K562 (cell line): ENCODE results near the gene ODF4. TPM values are rescaled to one million over a fixed set of nuclear protein-coding genes. Genes with fewer than 3 reads are reported as not detected.

ENCODE experiments used
- BCL6 ChIP-seq: fragments of 250-450 bp; sonication (Bioruptor Pico); IDR thresholded peaks from 2 replicates; pipeline ENCODE4 v1.4.0; 2020
- BMI1 ChIP-seq: fragments of 150-350 bp; IDR thresholded peaks from 2 replicates; pipeline ENCODE4 v1.6.1; 2014; ENCODE audit warnings: low read length
- CTCF ChIP-seq, 3 experiments: IDR thresholded peaks in 2 of 3; conservative IDR thresholded peaks in 1 of 3; 2 replicates each; pipeline ENCODE4 v1.5.1; 2011 to 2012; ENCODE audit warnings: low read length in 3 of 3, mild to moderate bottlenecking in 3 of 3, control low read depth in 2 of 3, improper control_type of control experiment in 1 of 3, inconsistent platforms in 1 of 3, low read depth in 1 of 3, mixed read lengths in 1 of 3, moderate library complexity in 1 of 3; ENCODE audit not compliant: insufficient read depth in 2 of 3
- EWSR1 ChIP-seq: fragments of 450-650 bp; IDR thresholded peaks from 2 replicates; pipeline ENCODE4 v1.6.1; 2018; ENCODE audit warnings: borderline replicate concordance, mild to moderate bottlenecking, low read depth, moderate library complexity; ENCODE audit not compliant: partially characterized antibody
- MAZ ChIP-seq, 2 experiments: fragments of 450-650 bp in 1 of 2; sonication (generic) in 1 of 2; formaldehyde crosslinking; IDR thresholded peaks in 1 of 2; conservative IDR thresholded peaks in 1 of 2; 2 replicates each; pipeline versions ENCODE4 v1.4.0 to v1.5.0; 2020; ENCODE audit warnings: mild to moderate bottlenecking in 1 of 2, missing genetic modification reagents in 1 of 2
- MECOM ChIP-seq: fragments of 250-450 bp; sonication (Bioruptor Pico); IDR thresholded peaks from 2 replicates; pipeline ENCODE4 v1.8.0; 2022; ENCODE audit warnings: inconsistent platforms
- NEUROD1 ChIP-seq: fragments of 150-350 bp; IDR thresholded peaks from 2 replicates; pipeline ENCODE4 v1.6.1; 2014; ENCODE audit warnings: borderline replicate concordance, low read length, low read depth; ENCODE audit not compliant: partially characterized antibody
- RAD51 ChIP-seq: fragments of 450-650 bp; IDR thresholded peaks from 2 replicates; pipeline ENCODE4 v1.7.1; 2016; ENCODE audit warnings: low read depth, mild to moderate bottlenecking, borderline replicate concordance
- RBM39 ChIP-seq: fragments of 200-400 bp; formaldehyde crosslinking; optimal IDR thresholded peaks from 2 replicates; pipeline ENCODE3; 2018; ENCODE audit warnings: low read depth, low read length
- RREB1 ChIP-seq: fragments of 250-450 bp; sonication (Bioruptor Pico); IDR thresholded peaks from 2 replicates; pipeline ENCODE4 v1.4.0; 2020
- SMARCE1 ChIP-seq: fragments of 450-650 bp; IDR thresholded peaks from 2 replicates; pipeline ENCODE4 v1.7.1; 2016; ENCODE audit warnings: mild to moderate bottlenecking
- SREBF2 ChIP-seq: sonication (generic); formaldehyde crosslinking; IDR thresholded peaks from 2 replicates; pipeline ENCODE4 v1.4.0; 2020; ENCODE audit warnings: mild to moderate bottlenecking, missing genetic modification reagents
- TCF3 ChIP-seq: sonication (generic); formaldehyde crosslinking; IDR thresholded peaks from 2 replicates; pipeline ENCODE4 v1.4.0; 2020; ENCODE audit warnings: mild to moderate bottlenecking, missing genetic modification reagents
- TEAD1 ChIP-seq, 2 experiments: fragments of 450-650 bp in 1 of 2; sonication (generic) in 1 of 2; formaldehyde crosslinking; IDR thresholded peaks; 2 replicates each; pipeline versions ENCODE4 v1.4.0 to v1.8.0; 2020 to 2022; ENCODE audit warnings: mild to moderate bottlenecking in 2 of 2, missing genetic modification reagents in 1 of 2
- ZBTB17 ChIP-seq: fragments of 450-650 bp; formaldehyde crosslinking; IDR thresholded peaks from 2 replicates; pipeline ENCODE4 v1.4.0; 2020; ENCODE audit warnings: mild to moderate bottlenecking
- ZNF175 ChIP-seq: fragments of 200-800 bp; sonication (Bioruptor generic); IDR thresholded peaks from 2 replicates; pipeline ENCODE4 v1.6.1; 2016; ENCODE audit warnings: low read depth, mild to moderate bottlenecking, missing genetic modification characterization, missing compliant biosample characterization
- ZNF224 ChIP-seq: sonication (generic); formaldehyde crosslinking; IDR thresholded peaks from 2 replicates; pipeline ENCODE4 v1.8.0; 2022; ENCODE audit warnings: mild to moderate bottlenecking, missing genetic modification reagents
- ZNF232 ChIP-seq: sonication (generic); formaldehyde crosslinking; IDR thresholded peaks from 2 replicates; pipeline ENCODE4 v1.8.0; 2022; ENCODE audit warnings: mild to moderate bottlenecking, missing genetic modification reagents
- ZNF444 ChIP-seq: fragments of 250-450 bp; sonication (Bioruptor Pico); IDR thresholded peaks from 2 replicates; pipeline ENCODE4 v1.4.0; 2020; ENCODE audit warnings: mild to moderate bottlenecking, moderate library complexity
- polyA plus RNA-seq, 8 experiments: library from polyadenylated mRNA; depleted of rRNA in 4 of 8; stranded (reverse) in 5 of 8; unstranded in 3 of 8; fragments of >200 nt; fragmentation: Nextera tagmentation in 2 of 8; fragmentation: Illumina TruSeq in 1 of 8; extraction: Ambion mirVana in 2 of 8; extraction: Trizol in 1 of 8; gene quantifications; 2 replicates each; pipeline versions ENCODE4 v1.2.1 to v1.2.3, GENCODE V29; 2011 to 2014; ENCODE audit warnings: inconsistent platforms in 1 of 8, missing spikeins in 1 of 8
- total RNA-seq, 7 experiments: library from RNA; depleted of rRNA in 6 of 7; stranded (reverse); fragments of >200 nt in 6 of 7; fragmentation: Illumina TruSeq in 2 of 7; extraction: Trizol in 2 of 7; gene quantifications; 2 replicates each; pipeline versions ENCODE4 v1.2.1 to v1.2.3, GENCODE V29; 2011 to 2021; ENCODE audit warnings: low replicate concordance in 1 of 7
- TF ChIP-seq, protein P1 (sequence below): sonication (generic); formaldehyde crosslinking; IDR thresholded peaks from 2 replicates; pipeline ENCODE4 v1.9.0; 2022; ENCODE audit warnings: mild to moderate bottlenecking, missing genetic modification reagents

Gene ODF4
- total and polyA plus RNA-seq, 9 of the 15 experiments (the other 6 are each of a cell fraction or from before 2014, with no cell fraction given): not detected

DNA sequence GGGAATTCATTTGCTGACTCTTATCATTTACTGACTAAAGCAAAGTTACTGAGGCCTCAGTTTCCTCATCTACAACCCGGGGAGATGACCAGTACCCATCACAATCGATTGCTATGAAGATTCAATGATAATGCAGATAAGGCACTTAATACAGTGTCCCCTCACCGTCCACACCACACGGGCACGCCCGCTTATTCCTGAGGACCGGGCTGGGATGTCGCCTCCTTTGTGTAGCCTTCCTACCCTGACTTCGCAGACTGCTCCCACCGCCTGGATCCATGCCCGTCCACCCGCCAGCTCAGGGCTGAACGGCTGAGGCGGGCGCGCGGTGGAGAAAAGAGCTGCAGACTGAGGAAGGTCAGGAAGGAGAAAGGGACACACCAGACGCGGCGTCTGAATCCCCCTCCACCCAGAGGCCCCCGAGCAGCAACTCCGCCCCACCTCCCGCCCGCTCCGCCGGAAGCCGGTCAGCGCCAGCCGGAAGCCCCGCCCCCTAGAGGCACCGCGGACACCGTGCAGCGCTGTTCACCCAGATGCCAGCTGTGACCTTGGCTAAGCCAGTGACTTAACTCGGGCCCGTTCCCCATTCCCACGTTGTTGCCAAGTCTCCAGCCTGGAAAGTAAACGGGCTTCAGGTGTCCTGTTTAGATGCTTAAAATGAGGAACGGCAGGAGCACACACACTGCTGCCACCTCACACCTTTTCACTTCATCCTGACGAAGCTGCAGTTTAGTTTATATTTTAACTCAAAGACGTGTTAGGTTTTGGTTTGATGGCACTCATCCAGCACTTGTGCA lies 36.8 kb downstream of the ODF4 start, which contains the start of gene KRABD2 (continued):
- TF ChIP-seq NEUROD1 (no peak), TEAD1 (CRISPR knock-in tag; IDR thresholded peaks at IDR 0.05) (peak in 1 of 2 experiments; percentile 68; a peak in 2 of 4 replicates), ZNF444 (peak; percentile 57; the same call in 1 of the 2 replicates), SREBF2 (CRISPR knock-in tag) (no peak), RBM39 (no peak), RAD51 (no peak), MECOM (no peak), MAZ (CRISPR knock-in tag; conservative IDR thresholded peaks at IDR 0.05 in 1 of 2, IDR thresholded peaks at IDR 0.05 in 1 of 2) (peak; percentile 25 to 81; a peak in 2 of 4 replicates), SMARCE1 (no peak), TCF3 (no peak), RREB1 (CRISPR knock-in tag) (no peak), BMI1 (no peak), EWSR1 (no peak), BCL6 (no peak), ZBTB17 (CRISPR knock-in tag) (peak; percentile 47; the same call in 1 of the 2 replicates), ZNF175 (0 out of 2 replicates have a peak, but pooled peaks have one; percentile 38), ZNF232 (CRISPR knock-in tag) (no peak), CTCF (IDR thresholded peaks at IDR 0.05 in 2 of 3, conservative IDR thresholded peaks at IDR 0.05 in 1 of 3; ENCODE audit: insufficient read depth in 2 of 3, low read depth in 1 of 3, low read length in 3 of 3) (peak; percentile 49 to 70 (median 56)), ZNF224 (CRISPR knock-in tag) (no peak)
- TF ChIP-seq, protein P1, sequence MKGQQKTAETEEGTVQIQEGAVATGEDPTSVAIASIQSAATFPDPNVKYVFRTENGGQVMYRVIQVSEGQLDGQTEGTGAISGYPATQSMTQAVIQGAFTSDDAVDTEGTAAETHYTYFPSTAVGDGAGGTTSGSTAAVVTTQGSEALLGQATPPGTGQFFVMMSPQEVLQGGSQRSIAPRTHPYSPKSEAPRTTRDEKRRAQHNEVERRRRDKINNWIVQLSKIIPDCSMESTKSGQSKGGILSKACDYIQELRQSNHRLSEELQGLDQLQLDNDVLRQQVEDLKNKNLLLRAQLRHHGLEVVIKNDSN (CRISPR knock-in tag): no peak
